Heart left ventricle (tissue), 16 donors: ENCODE results near the gene PKDCC. TPM values are rescaled to one million over a fixed set of nuclear protein-coding genes. Genes with fewer than 3 reads are reported as not detected.
A peak's percentile ranks its signal among the peaks of the same experiment; 100 is the strongest.
"Not testable (repeated sequence)": the region's sequence is repeated elsewhere in the genome, so short reads cannot be mapped to it uniquely, and the experiment has no call there.

Source experiments
- ATAC-seq, 4 donors: fragments of 200-7000 bp; cut with Tn5 transposase; one replicate each; pipeline ENCODE4 v1.9.1; 2020 to 2022; ENCODE audit warnings: moderate library complexity in 4 of 4, mild to moderate bottlenecking in 3 of 4, moderate number of reproducible peaks in 1 of 4
- DNase-seq, 5 donors: peaks; one replicate each; pipeline ENCODE4 v3.0.0-alpha.2; 2020
- H3K27ac ChIP-seq, 12 donors: fragments of 200-600 bp; sonication (generic) in 4 of 12; one replicate each; pipeline versions ENCODE4 v1.5.0 to v1.8.0; 2016 to 2022; ENCODE audit warnings: mild to moderate bottlenecking in 2 of 12
- H3K27me3 ChIP-seq, 9 donors: fragments of 200-600 bp; sonication (generic) in 2 of 9; one replicate each; pipeline versions ENCODE4 v1.5.1 to v1.8.0; 2016 to 2022; ENCODE audit warnings: mild to moderate bottlenecking in 3 of 9
- H3K36me3 ChIP-seq, 9 donors: fragments of 200-600 bp; sonication (generic) in 2 of 9; one replicate each; pipeline versions ENCODE4 v1.5.0 to v1.8.0; 2018 to 2022; ENCODE audit warnings: mild to moderate bottlenecking in 2 of 9
- H3K4me1 ChIP-seq, 12 donors: fragments of 200-600 bp; sonication (generic) in 4 of 12; one replicate each; pipeline versions ENCODE4 v1.5.0 to v1.8.0; 2016 to 2022; ENCODE audit warnings: mild to moderate bottlenecking in 3 of 12
- H3K4me3 ChIP-seq, 12 donors: fragments of 200-600 bp; sonication (generic) in 4 of 12; one replicate each; pipeline versions ENCODE4 v1.5.0 to v1.8.0; 2017 to 2022; ENCODE audit warnings: mild to moderate bottlenecking in 9 of 12, moderate library complexity in 4 of 12
- H3K9me3 ChIP-seq, 12 donors: fragments of 200-600 bp; sonication (generic) in 4 of 12; one replicate each; pipeline versions ENCODE4 v1.5.0 to v1.8.0; 2016 to 2022; ENCODE audit warnings: mild to moderate bottlenecking in 1 of 12
- CTCF ChIP-seq, 12 donors: fragments of 200-600 bp; sonication (generic) in 4 of 12; IDR thresholded peaks; one replicate each; pipeline versions ENCODE4 v1.5.0 to v1.8.0; 2018 to 2022; ENCODE audit warnings: antibody characterized with exemption in 12 of 12, mild to moderate bottlenecking in 5 of 12
- POLR2A ChIP-seq, 2 donors: fragments of 450-650 bp; IDR thresholded peaks; one replicate each; pipeline ENCODE4 v1.6.1; 2017; ENCODE audit warnings: antibody characterized with exemption in 2 of 2, mild to moderate bottlenecking in 2 of 2, moderate library complexity in 2 of 2
- WGBS, 4 donors: extraction: QIAGEN DNeasy Blood & Tissue Kit in 2 of 4; methylation state at CpG; one replicate each; pipeline versions ENCODE4 v1.1.5 to v1.1.7; 2013 to 2018; 5-methylcytosine and 5-hydroxymethylcytosine counted together
- intact Hi-C, 10 donors: fragments of 100-400 bp; cut with DNase I; formaldehyde crosslinking; loops; one replicate each; pipeline versions ENCODE4 v1.11.1 to v1.14.2; 2022
- polyA plus RNA-seq, 2 donors: library from polyadenylated mRNA; stranded (reverse); fragments of 200-250 nt; gene quantifications; one replicate each; pipeline ENCODE4 v1.2.3, GENCODE V29; 2013
- total RNA-seq, 9 donors: library from RNA; depleted of rRNA in 2 of 9; stranded (reverse); fragments of >200 nt in 2 of 9; fragmentation: NEBNext Ultra II Directional in 3 of 9; extraction: Animal tissue kit (Norgen Biotek cat#: 25700) in 3 of 9; gene quantifications; one replicate each; pipeline versions ENCODE4 v1.1.0 to v1.2.4, GENCODE V29; 2016 to 2023
- donor health status: ischemic (EF 13 %, LVEDD 7.1; RV severe dilation, severe dysfunction).
- donor health status: healthy with polysubstance abuse.
- donor health status: DM: no; HTN: yes; CAD: no.
- donor health status: DM: no; HTN: no; CAD: no.
- donor health status: ischemic (EF 25% LVEDD 6.9; RV normal size, moderate dysfunction).
- donor health status: ischemic (EF 25% LVEDD 5.7; RV mildly dilated, moderate dysfunction).
- donor health status: healthy.
- donor health status: DM: yes; HTN: yes; CAD: no.
- donor health status: ischemic (EF 35%, LVEDD 5.7; RV mildly dilated, moderate dysfunction).
- donor health status: nonischemic (EF 11% LVEDD 7.7; RV severe dilation, severe dysfunction).
- donor health status: DM: yes; HTN: yes; CAD: no.
- donor health status: PGD.
- donor health status: ischemic (EF 29% LVEDD 5.4; RV normal size, mild dysfunction).
- donor health status: nonischemic (EF 23%, LVEDD 6.1; RV moderate dilation, normal function).

PKDCC gene
- total and polyA plus RNA-seq, 11 donors, result 22.7 to 124 (median 53.2) TPM

GRCh38 chr2:42076357-42077225 is 28.8 kb downstream of the PKDCC start:
- H3K36me3 ChIP-seq, result no peaks in the 10 kb centered on the region
- intact Hi-C loops, result loop anchor here in 1 of 10 donors (2.0 kb wide), 1 partner anchor 208 kb away; no protein-coding TSS in a partner anchor
- 87 to 90% (median 89%) methylated on average over 10 of the region's 10 CpGs for WGBS, 4 donors

GRCh38 chr2:42077343-42077742 is 29.5 kb downstream of the PKDCC start:
- peaks cover 0 to 15% (median 6%) of the 10 kb centered on the region in 12 donors for H3K4me1 ChIP-seq
- DNase-seq (no peak), ATAC-seq (peak in 2 of 4 donors; percentile 33 to 63)
- intact Hi-C loops, result loop anchor here in 1 of 10 donors (2.0 kb wide), 1 partner anchor 209 kb away; no protein-coding TSS in a partner anchor
- no peaks in the 10 kb centered on the region for H3K9me3 ChIP-seq
- 88 to 100% (median 92%) methylated on average over 2 of the region's 2 CpGs for WGBS, 4 donors
- H3K27me3 ChIP-seq, result no peaks in the 10 kb centered on the region
- no peak overlapping the region for H3K27ac ChIP-seq
- no peaks in the 10 kb centered on the region for H3K36me3 ChIP-seq
- TF ChIP-seq CTCF (IDR thresholded peaks at IDR 0.05), result peak in 7 of 12 donors; percentile 5 to 42 (median 31)
- TF ChIP-seq POLR2A (IDR thresholded peaks at IDR 0.05), result no peak
- no peak overlapping the region for H3K4me3 ChIP-seq

More at GRCh38 chr2:42076357-42077225, 28.8 kb downstream of the PKDCC start:
- H3K4me1 ChIP-seq, result peaks cover 0 to 22% (median 13%) of the 10 kb centered on the region in 12 donors
- ATAC-seq, result no peak
- H3K4me3 ChIP-seq, result no peak overlapping the region
- no peak for DNase-seq
- no peaks in the 10 kb centered on the region for H3K27me3 ChIP-seq
- no peak for TF ChIP-seq CTCF (IDR thresholded peaks at IDR 0.05)
- no peak for TF ChIP-seq POLR2A (IDR thresholded peaks at IDR 0.05)
- H3K9me3 ChIP-seq, result no peaks in the 10 kb centered on the region
- H3K27ac ChIP-seq, result no peak overlapping the region

- H3K4me3 ChIP-seq, result no peak overlapping the region
- WGBS, 4 donors, result 87 to 93% (median 91%) methylated on average over 3 of the region's 3 CpGs
- H3K27ac ChIP-seq, result no peak overlapping the region
- no peaks in the 10 kb centered on the region for H3K27me3 ChIP-seq
- intact Hi-C loops, result no loop called here
- ATAC-seq, result no peak
- H3K9me3 ChIP-seq, result no peaks in the 10 kb centered on the region
- peaks cover 0 to 13% (median 0%) of the 10 kb centered on the region in 12 donors for H3K4me1 ChIP-seq
- H3K36me3 ChIP-seq, result no peaks in the 10 kb centered on the region
- TF ChIP-seq CTCF (IDR thresholded peaks at IDR 0.05), result no peak
- TF ChIP-seq POLR2A (IDR thresholded peaks at IDR 0.05), result no peak
- no peak for DNase-seq
Measured at GRCh38 chr2:42079737-42080287, 32.0 kb downstream of the PKDCC start.

- intact Hi-C loops, result not testable (repeated sequence)
- 98 to 99% (median 99%) methylated on average over 4 of the region's 4 CpGs for WGBS, 4 donors
Measured at GRCh38 chr2:42081151-42081550, 33.3 kb downstream of the PKDCC start.

More at GRCh38 chr2:42081151-42081550, 33.3 kb downstream of the PKDCC start:
- DNase-seq, H3K4me3 ChIP-seq, H3K27ac ChIP-seq, H3K36me3 ChIP-seq, H3K27me3 ChIP-seq, ATAC-seq, H3K9me3 ChIP-seq: not testable (repeated sequence)
- H3K4me1 ChIP-seq, result peaks cover 0 to 15% (median 0%) of the 10 kb centered on the region in 12 donors
